Renal cortical epithelial cell (primary cell): ENCODE results near the gene SPEN. TPM values are rescaled to one million over a fixed set of nuclear protein-coding genes. Genes with fewer than 3 reads are reported as not detected.
"Not testable (repeated sequence)": the region's sequence is repeated elsewhere in the genome, so short reads cannot be mapped to it uniquely, and the experiment has no call there.

Experiments used
- DNase-seq: peaks from one replicate; pipeline ENCODE4 v3.0.0-alpha.2; 2011; ENCODE audit warnings: low read depth
- total RNA-seq: library from RNA; depleted of rRNA; stranded (reverse); fragments of >200 nt; gene quantifications from 2 replicates; pipeline ENCODE4 v1.2.3, GENCODE V29; 2014

SPEN gene
- total RNA-seq, 1 donor from 2014 or later, result 45.6 TPM

GRCh38 chr1:15833069-15833679 is 14.3 kb upstream of the SPEN start:
- no peak for DNase-seq

- no peak for DNase-seq
Observed at GRCh38 chr1:15833842-15834405, 13.6 kb upstream of the SPEN start.

GRCh38 chr1:15834406-15835204 is 12.9 kb upstream of the SPEN start:
- DNase-seq, result peak; percentile 92

GRCh38 chr1:15835205-15835740 is 12.2 kb upstream of the SPEN start:
- DNase-seq, result no peak

- DNase-seq, result peak; percentile 99
Observed at GRCh38 chr1:15835741-15836510, 11.6 kb upstream of the SPEN start.

GRCh38 chr1:15836511-15836771 is 11.1 kb upstream of the SPEN start:
- not testable (repeated sequence) for DNase-seq

GRCh38 chr1:15836772-15837669 is 10.5 kb upstream of the SPEN start:
- no peak for DNase-seq

- no peak for DNase-seq
Observed at GRCh38 chr1:15837931-15838330, 9.6 kb upstream of the SPEN start.

- no peak for DNase-seq
Observed at GRCh38 chr1:15838721-15839120, 8.8 kb upstream of the SPEN start.

- peak; percentile 56 for DNase-seq
Observed at GRCh38 chr1:15843826-15844572, 3.5 kb upstream of the SPEN start.

- not testable (repeated sequence) for DNase-seq
Observed at GRCh38 chr1:15846056-15846455, 1.5 kb upstream of the SPEN start.

- DNase-seq, result no peak
Observed at GRCh38 chr1:15847893-15848142, 311 bp downstream of the SPEN start.

- DNase-seq, result no peak
Observed at GRCh38 chr1:15848143-15848928, 829 bp downstream of the SPEN start.

- peak; percentile 82 for DNase-seq
Observed at GRCh38 chr1:15848929-15849774, 1.6 kb downstream of the SPEN start.

GRCh38 chr1:15849775-15850324 is 2.3 kb downstream of the SPEN start:
- DNase-seq, result peak; percentile 29

GRCh38 chr1:15850471-15851001 is 3.0 kb downstream of the SPEN start:
- DNase-seq, result no peak

GRCh38 chr1:15851210-15852035 is 3.9 kb downstream of the SPEN start:
- DNase-seq, result no peak
